ENCODE results near the gene ZNF805.

- TF ChIP-seq CTCF (IDR thresholded peaks at IDR 0.05) (no peak), POLR2A (IDR thresholded peaks at IDR 0.05) (peak in 1 of 2 donors; percentile 61)
These were observed 49.0 kb upstream of the ZNF805 start, which contains the start of gene ZNF264 for GRCh38 chr19:57191141-57192076.

Measured in thyroid gland (tissue), 4 donors.